Mucosa of descending colon (tissue), 3 donors: ENCODE results near the gene P2RX2. TPM values are rescaled to one million over a fixed set of nuclear protein-coding genes. Genes with fewer than 3 reads are reported as not detected.
A peak's percentile ranks its signal among the peaks of the same experiment; 100 is the strongest.
"Not testable (repeated sequence)": the region's sequence is repeated elsewhere in the genome, so short reads cannot be mapped to it uniquely, and the experiment has no call there.

Source experiments
- ATAC-seq: fragments of 200-7000 bp; cut with Tn5 transposase; one replicate; pipeline ENCODE4 v1.9.1; 2020; ENCODE audit warnings: mild to moderate bottlenecking, moderate library complexity
- DNase-seq, 3 donors: peaks; one replicate each; pipeline ENCODE4 v3.0.0-alpha.2; 2020
- H3K36me3 ChIP-seq: fragments of 200-600 bp; one replicate; pipeline ENCODE4 v1.8.0; 2021; ENCODE audit warnings: low read depth, mild to moderate bottlenecking
- H3K4me1 ChIP-seq: fragments of 200-600 bp; one replicate; pipeline ENCODE4 v1.8.0; 2021; ENCODE audit warnings: low read depth, mild to moderate bottlenecking
- H3K4me3 ChIP-seq: fragments of 200-600 bp; one replicate; pipeline ENCODE4 v1.8.0; 2021; ENCODE audit warnings: mild to moderate bottlenecking
- H3K9me3 ChIP-seq: fragments of 200-600 bp; one replicate; pipeline ENCODE4 v1.8.0; 2021; ENCODE audit warnings: mild to moderate bottlenecking
- intact Hi-C, 2 donors: fragments of 100-400 bp; cut with DNase I in 1 of 2; cut with micrococcal nuclease in 1 of 2; formaldehyde crosslinking; loops; one replicate each; pipeline versions ENCODE4 v1.11.0 to v1.11.1; 2022; cut with DNase I, micrococcal nuclease
- total RNA-seq, 3 donors: library from RNA; stranded (reverse); fragmentation: NEBNext Ultra II Directional in 2 of 3; extraction: Animal tissue kit (Norgen Biotek cat#: 25700) in 2 of 3; gene quantifications; one replicate each; pipeline versions ENCODE4 v1.2.1 to v1.2.4, GENCODE V29; 2021 to 2023
- TF ChIP-seq, protein P1 (sequence below): fragments of 200-600 bp; IDR thresholded peaks from one replicate; pipeline ENCODE4 v1.8.0; 2022; ENCODE audit warnings: antibody characterized with exemption, mild to moderate bottlenecking
- donor health status: DM: no; HTN: no; CAD: no; lungs with moderate emphysema.
- donor health status: DM: no; HTN: no; CAD: no.
- donor health status: DM: no; HTN: yes; CAD: no.

Gene P2RX2
- total RNA-seq, 3 donors from 2014 or later: 0.19 to 1.4 (median 0.32) TPM

DNA sequence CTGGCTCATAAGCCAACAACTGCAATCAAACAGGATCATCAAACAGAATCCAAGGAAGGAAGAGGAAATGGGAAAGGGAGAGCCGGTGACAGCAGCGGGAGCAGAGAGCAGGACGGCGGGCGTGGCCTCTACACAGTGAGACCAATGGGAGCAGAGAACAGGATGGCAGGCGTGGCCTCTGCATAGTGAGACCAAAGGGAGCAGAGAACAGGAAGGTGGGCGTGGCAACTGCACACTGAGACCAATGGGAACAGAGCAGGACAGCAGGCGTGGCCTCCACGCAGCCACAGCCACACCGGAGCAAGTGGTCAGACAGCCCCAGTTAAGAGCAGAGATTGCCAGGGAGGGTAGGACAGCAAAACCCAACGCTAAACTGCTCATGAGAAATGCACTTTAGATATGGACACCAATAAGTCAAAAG is 24.6 kb upstream of the P2RX2 start:
- H3K4me3 ChIP-seq: peak overlapping the region; percentile 18
- no peaks in the 10 kb centered on the region for H3K9me3 ChIP-seq
- peak; percentile 94 to 98 (median 96) for DNase-seq
- H3K4me1 ChIP-seq: peaks cover 7% of the 10 kb centered on the region
- intact Hi-C loops: no loop called here
- H3K36me3 ChIP-seq: no peaks in the 10 kb centered on the region
- TF ChIP-seq, protein P1, sequence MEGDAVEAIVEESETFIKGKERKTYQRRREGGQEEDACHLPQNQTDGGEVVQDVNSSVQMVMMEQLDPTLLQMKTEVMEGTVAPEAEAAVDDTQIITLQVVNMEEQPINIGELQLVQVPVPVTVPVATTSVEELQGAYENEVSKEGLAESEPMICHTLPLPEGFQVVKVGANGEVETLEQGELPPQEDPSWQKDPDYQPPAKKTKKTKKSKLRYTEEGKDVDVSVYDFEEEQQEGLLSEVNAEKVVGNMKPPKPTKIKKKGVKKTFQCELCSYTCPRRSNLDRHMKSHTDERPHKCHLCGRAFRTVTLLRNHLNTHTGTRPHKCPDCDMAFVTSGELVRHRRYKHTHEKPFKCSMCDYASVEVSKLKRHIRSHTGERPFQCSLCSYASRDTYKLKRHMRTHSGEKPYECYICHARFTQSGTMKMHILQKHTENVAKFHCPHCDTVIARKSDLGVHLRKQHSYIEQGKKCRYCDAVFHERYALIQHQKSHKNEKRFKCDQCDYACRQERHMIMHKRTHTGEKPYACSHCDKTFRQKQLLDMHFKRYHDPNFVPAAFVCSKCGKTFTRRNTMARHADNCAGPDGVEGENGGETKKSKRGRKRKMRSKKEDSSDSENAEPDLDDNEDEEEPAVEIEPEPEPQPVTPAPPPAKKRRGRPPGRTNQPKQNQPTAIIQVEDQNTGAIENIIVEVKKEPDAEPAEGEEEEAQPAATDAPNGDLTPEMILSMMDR: no peak
- ATAC-seq: peak; percentile 100

GRCh38 chr12:132595183-132595582 is 23.4 kb upstream of the P2RX2 start:
- ATAC-seq: no peak
- intact Hi-C loops: no loop called here
- Histone ChIP-seq H3K36me3 (no peaks in the 10 kb centered on the region), H3K4me3 (no peak overlapping the region), H3K4me1 (peaks cover 11% of the 10 kb centered on the region), H3K9me3 (no peaks in the 10 kb centered on the region)
- DNase-seq: peak in 1 of 3 donors; percentile 36
- TF ChIP-seq, protein P1: no peak

- H3K4me1 ChIP-seq: peaks cover 17% of the 10 kb centered on the region
- H3K9me3 ChIP-seq: no peaks in the 10 kb centered on the region
- DNase-seq (peak in 1 of 3 donors; percentile 37), ATAC-seq (no peak)
- H3K36me3 ChIP-seq: no peaks in the 10 kb centered on the region
- no peak overlapping the region for H3K4me3 ChIP-seq
- TF ChIP-seq, protein P1: no peak
- intact Hi-C loops: no loop called here
These were observed 22.6 kb upstream of the P2RX2 start for GRCh38 chr12:132596016-132596415.

DNA sequence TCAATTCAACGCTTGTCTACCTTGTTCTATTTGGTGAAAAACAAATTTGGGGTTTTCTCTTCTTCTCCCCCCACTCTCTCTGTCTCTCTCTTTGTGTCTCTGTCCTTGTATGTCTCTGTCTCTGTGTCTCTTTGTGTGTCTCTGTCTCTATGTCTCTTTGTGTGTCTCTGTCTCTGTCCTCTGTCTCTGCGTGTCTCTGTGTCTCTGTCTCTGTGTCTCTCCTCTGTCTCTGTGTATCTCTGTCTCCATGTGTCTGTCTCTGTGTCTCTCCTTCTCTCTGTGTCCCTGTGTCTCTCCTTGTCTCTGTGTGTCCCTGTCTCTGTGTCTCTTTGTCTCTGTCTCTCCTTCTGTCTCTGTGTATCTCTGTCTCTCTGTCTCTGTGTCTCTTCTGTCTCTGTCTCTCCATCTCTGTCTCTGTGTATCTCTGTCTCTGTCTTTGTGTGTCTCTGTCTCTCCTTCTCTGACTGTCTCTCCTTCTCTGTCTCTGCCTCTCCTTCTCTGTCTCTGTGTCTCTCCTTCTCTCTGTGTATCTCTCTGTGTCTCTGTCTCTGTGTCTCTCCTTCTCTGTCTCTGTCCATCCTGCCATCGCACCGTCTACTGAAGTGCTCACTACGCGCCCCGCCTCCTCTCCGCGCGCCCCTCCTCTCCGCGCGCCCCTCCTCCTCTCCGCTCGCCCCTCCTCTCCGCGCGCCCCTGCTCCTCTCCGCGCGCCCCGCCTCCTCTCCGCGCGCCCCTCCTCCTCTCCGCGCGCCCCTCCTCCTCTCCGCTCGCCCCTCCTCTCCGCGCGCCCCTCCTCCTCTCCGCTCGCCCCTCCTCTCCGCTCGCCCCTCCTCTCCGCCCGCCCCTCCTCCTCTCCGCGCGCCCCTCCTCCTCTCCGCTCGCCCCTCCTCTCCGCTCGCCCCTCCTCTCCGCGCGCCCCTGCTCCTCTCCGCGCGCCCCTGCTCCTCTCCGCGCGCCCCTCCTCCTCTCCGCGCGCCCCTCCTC is 21.0 kb upstream of the P2RX2 start:
- DNase-seq (peak in 2 of 3 donors; percentile 30 to 52), ATAC-seq (no peak)
- TF ChIP-seq, protein P1: no peak
- intact Hi-C loops: no loop called here
- Histone ChIP-seq H3K4me1 (peaks cover 20% of the 10 kb centered on the region), H3K36me3 (no peaks in the 10 kb centered on the region), H3K4me3 (no peak overlapping the region), H3K9me3 (no peaks in the 10 kb centered on the region)

DNA sequence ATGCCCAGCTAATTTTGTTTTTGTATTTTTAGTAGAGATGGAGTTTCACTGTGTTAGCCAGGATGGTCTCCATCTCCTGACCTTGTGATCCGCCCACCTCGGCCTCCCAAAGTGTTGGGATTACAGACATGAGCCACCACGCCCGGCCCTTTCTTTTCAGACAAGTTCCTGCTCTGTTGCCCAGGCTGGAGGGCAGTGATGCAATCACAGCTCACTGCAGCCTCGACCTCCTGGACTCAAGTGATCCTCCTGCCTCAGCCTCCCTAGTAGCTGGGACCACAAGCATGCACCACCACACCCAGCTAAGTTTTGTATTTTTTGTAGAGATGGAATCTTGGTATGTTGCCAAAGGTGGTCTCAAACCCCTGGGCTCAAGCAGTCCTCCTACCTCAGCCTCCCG is 19.1 kb upstream of the P2RX2 start:
- ATAC-seq, intact Hi-C loops, H3K9me3 ChIP-seq, H3K36me3 ChIP-seq, H3K4me3 ChIP-seq: not testable (repeated sequence)
- peaks cover 32% of the 10 kb centered on the region for H3K4me1 ChIP-seq
- peak in 1 of 3 donors; percentile 31 for DNase-seq
